AG04450 (cell line): ENCODE data around the gene ENTREP1. TPM values are rescaled to one million over a fixed set of nuclear protein-coding genes. Genes with fewer than 3 reads are reported as not detected.

Source experiments
- CTCF ChIA-PET: fragments of 300-600, 350-600 bp; formaldehyde crosslinking; extraction: SDS; loops from one replicate; lab custom pipeline; 2022; ENCODE audit warnings: antibody characterized with exemption, inconsistent platforms; lab: Charles Lee
- POLR2A ChIA-PET: fragments of 350-600 bp; formaldehyde crosslinking; extraction: SDS; loops from one replicate; lab custom pipeline; 2021; ENCODE audit warnings: antibody characterized with exemption, inconsistent platforms; lab: Yijun Ruan, JAX
- DNase-seq: peaks from one replicate; pipeline ENCODE4 v3.0.0-alpha.2; 2011; ENCODE audit warnings: low read depth, low spot score
- H3K27ac ChIP-seq: one replicate; pipeline ENCODE4 v1.5.1; 2012; ENCODE audit warnings: low read depth, low read length, control low read depth
- H3K27me3 ChIP-seq: one replicate; pipeline ENCODE4 v1.6.0; 2012; ENCODE audit warnings: low read length; ENCODE audit not compliant: control insufficient read depth, insufficient read depth
- H3K4me3 ChIP-seq: 2 replicates; pipeline ENCODE4 v1.5.1; 2011; ENCODE audit warnings: mild to moderate bottlenecking, low read depth, low read length, control low read depth
- H3K9me3 ChIP-seq: 2 replicates; pipeline ENCODE4 v1.5.1; 2012; ENCODE audit warnings: low read length; ENCODE audit not compliant: control insufficient read depth, insufficient read depth
- polyA plus RNA-seq: library from polyadenylated mRNA; depleted of rRNA; stranded (reverse); fragments of >200 nt; gene quantifications from 2 replicates; pipeline ENCODE4 v1.2.3, GENCODE V29; 2011
- TF ChIP-seq, protein P1 (sequence below): IDR thresholded peaks from 2 replicates; pipeline ENCODE4 v1.5.1; 2011; ENCODE audit warnings: low read depth, low read length, control low read depth, inconsistent platforms

The ENTREP1 gene
- polyA plus RNA-seq, 1 experiment: not detected

DNA sequence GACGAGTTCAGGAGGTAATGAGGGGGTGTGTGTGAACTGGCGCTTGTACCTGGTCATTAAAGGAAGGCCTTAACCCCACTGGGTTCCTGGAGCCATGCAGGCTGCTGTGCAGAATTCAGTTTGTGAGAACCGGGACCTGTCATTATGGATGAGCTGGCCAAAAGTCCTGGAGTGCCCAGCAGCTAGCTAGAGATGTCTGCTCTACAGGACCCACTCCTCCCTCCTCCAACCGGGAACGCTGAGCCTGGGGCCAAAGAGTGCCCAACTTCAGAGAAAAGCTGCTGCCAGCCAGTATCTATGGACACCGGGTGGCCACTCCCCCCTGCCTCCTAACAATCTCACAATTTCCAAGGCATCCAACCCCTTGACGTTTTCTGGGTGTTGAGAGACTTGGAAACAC is 1.2 kb downstream of the ENTREP1 start:
- ChIA-PET POLR2A (no interaction called here), CTCF (no interaction called here)
- H3K27me3 ChIP-seq: peaks cover 44% of the 10 kb centered on the region
- TF ChIP-seq, protein P1, sequence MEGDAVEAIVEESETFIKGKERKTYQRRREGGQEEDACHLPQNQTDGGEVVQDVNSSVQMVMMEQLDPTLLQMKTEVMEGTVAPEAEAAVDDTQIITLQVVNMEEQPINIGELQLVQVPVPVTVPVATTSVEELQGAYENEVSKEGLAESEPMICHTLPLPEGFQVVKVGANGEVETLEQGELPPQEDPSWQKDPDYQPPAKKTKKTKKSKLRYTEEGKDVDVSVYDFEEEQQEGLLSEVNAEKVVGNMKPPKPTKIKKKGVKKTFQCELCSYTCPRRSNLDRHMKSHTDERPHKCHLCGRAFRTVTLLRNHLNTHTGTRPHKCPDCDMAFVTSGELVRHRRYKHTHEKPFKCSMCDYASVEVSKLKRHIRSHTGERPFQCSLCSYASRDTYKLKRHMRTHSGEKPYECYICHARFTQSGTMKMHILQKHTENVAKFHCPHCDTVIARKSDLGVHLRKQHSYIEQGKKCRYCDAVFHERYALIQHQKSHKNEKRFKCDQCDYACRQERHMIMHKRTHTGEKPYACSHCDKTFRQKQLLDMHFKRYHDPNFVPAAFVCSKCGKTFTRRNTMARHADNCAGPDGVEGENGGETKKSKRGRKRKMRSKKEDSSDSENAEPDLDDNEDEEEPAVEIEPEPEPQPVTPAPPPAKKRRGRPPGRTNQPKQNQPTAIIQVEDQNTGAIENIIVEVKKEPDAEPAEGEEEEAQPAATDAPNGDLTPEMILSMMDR: no peak
- no peak overlapping the region for H3K27ac ChIP-seq
- no peak for DNase-seq
- H3K9me3 ChIP-seq: no peaks in the 10 kb centered on the region
- H3K4me3 ChIP-seq: no peak overlapping the region

DNA sequence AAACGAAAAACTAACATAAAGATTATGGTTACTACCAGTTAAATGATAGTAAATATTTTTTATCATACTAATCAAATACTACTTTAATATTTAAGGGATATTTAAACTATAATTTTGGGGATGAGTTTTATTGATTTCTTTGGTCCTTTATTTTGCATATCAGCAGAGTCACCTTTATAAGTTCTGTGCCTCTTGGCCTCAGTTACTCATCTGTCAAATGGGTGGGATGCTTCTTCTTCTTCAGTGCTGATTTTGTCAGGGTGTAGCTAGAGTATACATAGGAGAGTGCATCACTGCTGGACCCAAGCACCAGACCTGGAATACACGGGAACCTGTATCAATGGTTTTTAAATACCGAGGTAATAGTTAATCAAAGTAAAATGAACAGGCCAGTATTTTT is 5.6 kb downstream of the ENTREP1 start:
- ChIA-PET POLR2A (no interaction called here), CTCF (no interaction called here)
- DNase-seq: no peak
- peaks cover 36% of the 10 kb centered on the region for H3K27me3 ChIP-seq
- TF ChIP-seq, protein P1: no peak
- H3K27ac ChIP-seq: no peak overlapping the region
- no peak overlapping the region for H3K4me3 ChIP-seq
- no peaks in the 10 kb centered on the region for H3K9me3 ChIP-seq

DNA sequence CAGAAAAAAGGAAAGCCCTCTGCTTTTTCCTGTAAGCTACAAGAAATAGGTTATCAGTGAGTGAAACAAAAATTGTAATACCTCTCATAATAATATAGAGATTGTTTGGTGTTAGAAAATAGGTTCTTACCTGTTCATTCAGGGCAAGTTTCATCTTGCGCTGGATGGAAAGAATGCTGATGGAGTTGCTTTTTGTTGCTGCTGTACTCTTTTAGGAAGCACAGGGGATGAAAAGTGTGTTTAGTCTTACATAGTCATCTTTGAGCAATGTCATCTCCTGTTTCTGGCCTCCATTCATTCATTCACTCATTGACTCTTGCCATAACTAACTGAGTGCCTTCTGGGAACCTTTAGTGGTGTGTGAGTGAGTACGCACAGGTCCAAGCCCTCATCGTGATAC is 6.4 kb downstream of the ENTREP1 start:
- H3K9me3 ChIP-seq: no peaks in the 10 kb centered on the region
- ChIA-PET CTCF (no interaction called here), POLR2A (no interaction called here)
- no peak overlapping the region for H3K27ac ChIP-seq
- H3K27me3 ChIP-seq: peaks cover 29% of the 10 kb centered on the region
- no peak for DNase-seq
- H3K4me3 ChIP-seq: no peak overlapping the region
- TF ChIP-seq, protein P1: no peak

DNA sequence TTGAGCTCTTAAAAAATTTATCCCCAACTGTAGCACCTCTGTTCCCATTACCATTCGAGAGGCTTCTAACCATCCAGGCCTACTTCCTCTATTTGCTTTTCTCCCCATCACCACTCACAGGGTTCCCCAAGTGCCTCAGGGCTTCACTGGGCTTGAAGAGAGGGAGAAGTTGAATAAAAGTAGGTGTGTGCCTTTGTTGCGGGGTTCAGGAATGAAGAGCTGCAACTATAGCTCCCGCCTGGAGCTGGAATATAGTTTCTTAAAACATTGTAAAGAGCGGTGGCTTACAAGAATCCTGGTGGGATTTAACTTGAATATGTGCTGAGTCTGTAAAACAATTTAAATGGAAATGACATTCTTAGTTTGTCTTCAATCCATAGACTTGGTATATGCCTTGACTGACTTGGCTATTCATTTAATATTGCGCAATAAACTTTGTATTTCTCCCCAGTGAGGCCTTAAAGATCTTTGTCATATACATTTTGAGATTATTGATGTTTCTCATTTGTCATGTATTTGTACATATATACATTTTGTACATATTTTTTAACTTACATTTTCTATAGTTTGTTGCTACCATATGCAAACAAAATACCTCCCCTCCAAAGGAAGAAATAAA is 7.2 kb downstream of the ENTREP1 start:
- no peak overlapping the region for H3K27ac ChIP-seq
- DNase-seq: no peak
- H3K4me3 ChIP-seq: no peak overlapping the region
- peaks cover 23% of the 10 kb centered on the region for H3K27me3 ChIP-seq
- H3K9me3 ChIP-seq: no peaks in the 10 kb centered on the region
- POLR2A ChIA-PET: no interaction called here
- CTCF ChIA-PET: no interaction called here
- TF ChIP-seq, protein P1: no peak

- DNase-seq: no peak
- TF ChIP-seq, protein P1: no peak
- H3K4me3 ChIP-seq: no peak overlapping the region
- H3K27ac ChIP-seq: no peak overlapping the region
- POLR2A ChIA-PET: no interaction called here
- CTCF ChIA-PET: no interaction called here
- H3K9me3 ChIP-seq: no peaks in the 10 kb centered on the region
- peaks cover 15% of the 10 kb centered on the region for H3K27me3 ChIP-seq
These were observed 8.7 kb downstream of the ENTREP1 start for GRCh38 chr9:69333716-69334115.
